Gastroesophageal sphincter (tissue), 4 donors: ENCODE data around the gene SYNJ2. TPM values are rescaled to one million over a fixed set of nuclear protein-coding genes. Genes with fewer than 3 reads are reported as not detected.
"Not testable (repeated sequence)": the region's sequence is repeated elsewhere in the genome, so short reads cannot be mapped to it uniquely, and the experiment has no call there.

Experiments used
- ATAC-seq: fragments of 150-250 bp; one replicate; pipeline ENCODE4 v1.9.1; 2016; ENCODE audit warnings: mild to moderate bottlenecking, moderate library complexity
- H3K27ac ChIP-seq, 4 donors: fragments of 200-600 bp; sonication (generic) in 3 of 4; 1 replicate in 3 of 4; 2 replicates in 1 of 4; pipeline ENCODE4 v1.5.1; 2016 to 2019
- H3K27me3 ChIP-seq: fragments of 200-600 bp; sonication (generic); one replicate; pipeline ENCODE4 v1.5.1; 2019
- H3K36me3 ChIP-seq, 2 donors: fragments of 200-600 bp; sonication (generic); one replicate each; pipeline ENCODE4 v1.5.1; 2019; ENCODE audit warnings: control low read depth in 1 of 2
- H3K4me1 ChIP-seq, 3 donors: fragments of 200-600 bp; sonication (generic); 1 replicate in 2 of 3; 2 replicates in 1 of 3; pipeline ENCODE4 v1.5.1; 2016 to 2019; ENCODE audit warnings: control low read depth in 2 of 3
- H3K4me3 ChIP-seq, 2 donors: fragments of 200-600 bp; sonication (generic); one replicate each; pipeline ENCODE4 v1.5.1; 2019; ENCODE audit warnings: mild to moderate bottlenecking in 1 of 2, moderate library complexity in 1 of 2
- H3K9me3 ChIP-seq, 3 donors: fragments of 200-600 bp; sonication (generic); one replicate each; pipeline ENCODE4 v1.5.1; 2017 to 2019; ENCODE audit warnings: control low read depth in 2 of 3
- EP300 ChIP-seq: sonication (generic); formaldehyde crosslinking; IDR thresholded peaks from one replicate; pipeline ENCODE4 v1.6.1; 2017; ENCODE audit warnings: antibody characterized with exemption, mild to moderate bottlenecking
- POLR2A ChIP-seq, 2 donors: fragments of 450-650 bp; IDR thresholded peaks; one replicate each; pipeline ENCODE4 v1.6.1; 2017; ENCODE audit warnings: antibody characterized with exemption in 2 of 2, mild to moderate bottlenecking in 2 of 2, moderate library complexity in 1 of 2
- POLR2AphosphoS5 ChIP-seq: sonication (generic); formaldehyde crosslinking; IDR thresholded peaks from one replicate; pipeline ENCODE4 v1.6.1; 2017; ENCODE audit warnings: antibody characterized with exemption
- WGBS, 2 donors: methylation state at CpG; one replicate each; pipeline ENCODE4 v1.1.5; 2018; ENCODE audit warnings: low coverage in 1 of 2; 5-methylcytosine and 5-hydroxymethylcytosine counted together
- total RNA-seq, 4 donors: library from RNA; depleted of rRNA; stranded (reverse); fragments of >200 nt; gene quantifications; one replicate each; pipeline ENCODE4 v1.1.0, GENCODE V29; 2016
- TF ChIP-seq, protein P1 (sequence below), 4 experiments: fragments of 200-600 bp in 2 of 4; fragments of 450-650 bp in 2 of 4; sonication (generic) in 1 of 4; IDR thresholded peaks; one replicate each; pipeline ENCODE4 v1.5.1; 2017 to 2019; ENCODE audit warnings: antibody characterized with exemption in 4 of 4, mild to moderate bottlenecking in 2 of 4, moderate library complexity in 2 of 4

Gene SYNJ2
- total RNA-seq, 4 donors from 2014 or later: 19.9 to 27.9 (median 21.6) TPM

DNA sequence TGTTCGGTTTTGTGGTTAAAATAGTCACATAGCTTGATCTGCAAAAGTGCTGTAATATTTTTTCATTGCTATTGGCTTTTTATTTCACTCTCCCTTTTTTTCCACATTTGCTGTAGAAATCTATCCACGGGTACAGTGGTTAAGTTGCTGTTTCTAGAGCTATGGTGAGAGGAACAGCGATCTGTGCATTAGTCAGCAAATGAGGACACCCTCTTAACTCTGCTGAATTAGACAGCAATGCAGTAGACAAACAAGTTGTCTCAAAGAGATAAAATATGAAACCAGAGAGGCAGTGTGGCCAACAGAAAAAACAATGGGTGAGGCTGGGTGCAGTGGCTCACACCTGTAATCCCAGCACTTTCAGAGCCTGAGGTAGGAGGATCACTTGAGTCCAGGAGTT is 17.6 kb upstream of the SYNJ2 start:
- H3K9me3 ChIP-seq: peaks cover 0 to 11% (median 0%) of the 10 kb centered on the region in 3 donors
- H3K4me3 ChIP-seq: no peak overlapping the region
- no peak overlapping the region for H3K27ac ChIP-seq
- TF ChIP-seq, protein P1, sequence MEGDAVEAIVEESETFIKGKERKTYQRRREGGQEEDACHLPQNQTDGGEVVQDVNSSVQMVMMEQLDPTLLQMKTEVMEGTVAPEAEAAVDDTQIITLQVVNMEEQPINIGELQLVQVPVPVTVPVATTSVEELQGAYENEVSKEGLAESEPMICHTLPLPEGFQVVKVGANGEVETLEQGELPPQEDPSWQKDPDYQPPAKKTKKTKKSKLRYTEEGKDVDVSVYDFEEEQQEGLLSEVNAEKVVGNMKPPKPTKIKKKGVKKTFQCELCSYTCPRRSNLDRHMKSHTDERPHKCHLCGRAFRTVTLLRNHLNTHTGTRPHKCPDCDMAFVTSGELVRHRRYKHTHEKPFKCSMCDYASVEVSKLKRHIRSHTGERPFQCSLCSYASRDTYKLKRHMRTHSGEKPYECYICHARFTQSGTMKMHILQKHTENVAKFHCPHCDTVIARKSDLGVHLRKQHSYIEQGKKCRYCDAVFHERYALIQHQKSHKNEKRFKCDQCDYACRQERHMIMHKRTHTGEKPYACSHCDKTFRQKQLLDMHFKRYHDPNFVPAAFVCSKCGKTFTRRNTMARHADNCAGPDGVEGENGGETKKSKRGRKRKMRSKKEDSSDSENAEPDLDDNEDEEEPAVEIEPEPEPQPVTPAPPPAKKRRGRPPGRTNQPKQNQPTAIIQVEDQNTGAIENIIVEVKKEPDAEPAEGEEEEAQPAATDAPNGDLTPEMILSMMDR (IDR thresholded peaks at IDR 0.05): no peak
- TF ChIP-seq POLR2AphosphoS5 (no peak), POLR2A (IDR thresholded peaks at IDR 0.05) (no peak), EP300 (no peak)
- 74 to 100% methylated on average over 1 to 3 of the region's 3 CpGs for WGBS, 2 donors
- H3K27me3 ChIP-seq: no peaks in the 10 kb centered on the region
- no peak for ATAC-seq
- no peaks in the 10 kb centered on the region for H3K4me1 ChIP-seq
- no peaks in the 10 kb centered on the region for H3K36me3 ChIP-seq

DNA sequence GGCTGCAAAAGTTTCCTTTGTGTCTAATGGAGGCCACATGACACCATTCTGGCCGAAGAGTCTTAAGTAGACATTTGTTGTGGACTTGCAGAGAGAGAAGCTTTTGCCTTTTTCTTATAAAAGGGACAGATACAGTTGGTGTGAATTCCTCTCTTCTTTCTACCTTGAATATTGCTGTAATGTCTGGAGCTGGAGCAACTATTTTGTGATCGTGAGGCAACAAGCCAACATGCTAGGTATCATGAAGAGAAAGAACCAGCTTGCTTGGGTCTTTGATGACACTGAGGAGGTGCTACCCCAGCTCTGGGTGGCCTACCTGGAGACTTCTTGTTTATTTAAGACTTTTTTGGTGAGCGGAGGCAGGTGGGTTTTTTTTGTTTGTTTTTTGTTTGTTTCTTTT is 16.3 kb upstream of the SYNJ2 start:
- 92 to 100% methylated on average over 2 to 3 of the region's 3 CpGs for WGBS, 2 donors
- Histone ChIP-seq H3K27ac (no peak overlapping the region), H3K9me3 (no peaks in the 10 kb centered on the region)

DNA sequence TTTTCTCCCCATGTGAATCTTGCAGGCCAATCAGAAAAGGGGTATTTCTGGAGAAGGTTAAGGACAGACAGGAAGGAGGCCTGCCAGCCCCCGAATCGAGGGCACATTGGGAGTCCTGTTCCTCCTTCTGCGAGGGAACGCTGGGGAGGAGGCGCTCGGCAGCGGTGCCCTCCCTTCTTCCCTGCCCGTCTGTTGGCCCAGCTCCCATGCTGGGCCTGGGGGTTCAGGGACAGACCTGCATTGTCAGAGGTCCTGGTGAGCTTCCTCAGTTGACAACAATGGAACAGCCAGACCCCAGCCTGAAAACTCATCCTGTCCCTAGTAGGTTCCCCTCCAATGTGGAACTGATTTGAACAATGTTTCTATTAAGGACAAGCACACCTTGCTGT is 15.1 kb upstream of the SYNJ2 start:
- Histone ChIP-seq H3K27ac (no peak overlapping the region), H3K4me3 (no peak overlapping the region), H3K36me3 (no peaks in the 10 kb centered on the region), H3K4me1 (no peaks in the 10 kb centered on the region), H3K9me3 (no peaks in the 10 kb centered on the region), H3K27me3 (no peaks in the 10 kb centered on the region)
- TF ChIP-seq EP300 (no peak), POLR2AphosphoS5 (no peak), POLR2A (IDR thresholded peaks at IDR 0.05) (no peak)
- TF ChIP-seq, protein P1 (IDR thresholded peaks at IDR 0.05): no peak
- ATAC-seq: no peak
- WGBS, 2 donors: no CpG with 5 or more reads among the region's 8 CpGs

More for the DNA sequence above, 16.3 kb upstream of the SYNJ2 start:
- no peak for TF ChIP-seq POLR2A (IDR thresholded peaks at IDR 0.05)
- TF ChIP-seq EP300: no peak
- TF ChIP-seq, protein P1 (IDR thresholded peaks at IDR 0.05): no peak
- no peak for TF ChIP-seq POLR2AphosphoS5
- no peak overlapping the region for H3K4me3 ChIP-seq
- ATAC-seq: no peak
- no peaks in the 10 kb centered on the region for H3K4me1 ChIP-seq
- no peaks in the 10 kb centered on the region for H3K36me3 ChIP-seq
- H3K27me3 ChIP-seq: no peaks in the 10 kb centered on the region

DNA sequence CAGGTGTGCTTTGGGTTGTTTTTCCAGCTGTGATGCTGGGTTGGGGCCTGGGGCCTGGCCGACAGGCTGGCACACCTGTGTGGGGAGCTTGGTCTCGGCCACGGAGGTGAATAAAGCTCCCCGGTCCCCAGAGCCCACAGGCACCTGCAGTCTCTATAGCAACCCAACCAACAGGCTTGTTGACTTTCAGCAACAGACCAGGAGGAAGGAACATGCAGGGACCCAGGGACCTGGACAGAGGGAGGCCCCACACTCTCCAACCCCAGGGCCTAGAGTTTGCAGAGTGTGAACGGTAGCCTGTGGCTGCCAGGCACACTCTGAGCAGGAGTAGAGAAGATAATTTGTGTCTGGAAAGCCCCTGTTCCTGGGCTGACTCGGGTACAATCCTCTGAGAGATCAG is 14.6 kb upstream of the SYNJ2 start:
- no peaks in the 10 kb centered on the region for H3K27me3 ChIP-seq
- no peak for TF ChIP-seq POLR2A (IDR thresholded peaks at IDR 0.05)
- TF ChIP-seq, protein P1 (IDR thresholded peaks at IDR 0.05): no peak
- no peak for TF ChIP-seq POLR2AphosphoS5
- no peak for TF ChIP-seq EP300
- 87 to 88% methylated on average over 1 to 3 of the region's 6 CpGs for WGBS, 2 donors
- no peak overlapping the region for H3K27ac ChIP-seq
- no peaks in the 10 kb centered on the region for H3K9me3 ChIP-seq
- H3K36me3 ChIP-seq: no peaks in the 10 kb centered on the region
- H3K4me1 ChIP-seq: no peaks in the 10 kb centered on the region
- H3K4me3 ChIP-seq: no peak overlapping the region
- ATAC-seq: no peak

DNA sequence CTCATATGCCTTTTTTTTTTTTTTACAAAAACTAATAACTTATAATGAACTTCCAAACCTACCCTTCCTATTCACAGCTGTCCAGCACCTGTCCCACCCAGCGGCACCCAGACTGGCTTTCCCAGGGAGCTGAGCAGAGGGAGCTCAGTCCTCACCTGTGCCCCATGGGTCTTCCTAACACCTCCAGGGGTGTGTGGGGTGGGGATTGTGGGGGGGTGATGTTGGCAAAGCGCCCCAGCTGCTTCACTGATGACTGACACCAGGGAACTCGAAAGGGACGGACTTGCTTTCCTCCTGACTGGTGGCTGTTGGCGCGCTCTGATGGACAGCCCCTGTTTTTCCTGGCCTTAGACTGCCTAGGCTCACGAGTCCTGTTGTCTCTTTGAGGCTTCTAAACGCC is 14.2 kb upstream of the SYNJ2 start:
- no peak for ATAC-seq
- no peaks in the 10 kb centered on the region for H3K36me3 ChIP-seq
- no peak overlapping the region for H3K4me3 ChIP-seq
- TF ChIP-seq POLR2AphosphoS5 (no peak), POLR2A (IDR thresholded peaks at IDR 0.05) (no peak), EP300 (no peak)
- TF ChIP-seq, protein P1 (IDR thresholded peaks at IDR 0.05): no peak
- H3K4me1 ChIP-seq: no peaks in the 10 kb centered on the region
- no peak overlapping the region for H3K27ac ChIP-seq
- 78 to 80% methylated on average over 3 to 7 of the region's 8 CpGs for WGBS, 2 donors
- H3K27me3 ChIP-seq: no peaks in the 10 kb centered on the region
- H3K9me3 ChIP-seq: no peaks in the 10 kb centered on the region

DNA sequence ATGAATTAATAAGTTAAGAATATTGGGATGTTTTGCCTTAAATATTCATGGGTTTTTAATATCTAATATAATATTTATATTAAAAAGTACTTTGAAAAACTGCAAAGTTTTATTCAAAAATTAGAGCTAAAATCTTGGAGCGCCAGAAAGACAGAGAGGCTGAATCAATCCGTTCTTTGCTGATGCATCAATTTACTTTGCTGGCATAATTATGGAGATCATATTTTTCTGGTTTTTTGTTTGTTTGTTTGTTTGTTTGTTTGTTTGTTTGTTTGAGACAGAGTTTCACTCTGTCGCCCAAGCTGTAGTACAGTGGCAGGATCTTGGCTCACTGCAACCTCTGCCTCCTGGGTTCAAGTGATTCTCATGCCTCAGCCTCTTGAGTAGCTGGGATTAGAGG is 9.5 kb upstream of the SYNJ2 start:
- WGBS, 2 donors: 85 to 89% methylated on average over 3 of the region's 3 CpGs
- not testable (repeated sequence) for H3K27me3 ChIP-seq, ATAC-seq, H3K9me3 ChIP-seq, H3K27ac ChIP-seq, H3K4me3 ChIP-seq, H3K4me1 ChIP-seq, H3K36me3 ChIP-seq
